EH (cell line): Measurements from ENCODE around the gene SNX14.

Experiments used
- DNase-seq: peaks from one replicate; pipeline ENCODE4 v3.0.0-alpha.2; 2015; ENCODE audit warnings: low read depth

The SNX14 gene

DNA sequence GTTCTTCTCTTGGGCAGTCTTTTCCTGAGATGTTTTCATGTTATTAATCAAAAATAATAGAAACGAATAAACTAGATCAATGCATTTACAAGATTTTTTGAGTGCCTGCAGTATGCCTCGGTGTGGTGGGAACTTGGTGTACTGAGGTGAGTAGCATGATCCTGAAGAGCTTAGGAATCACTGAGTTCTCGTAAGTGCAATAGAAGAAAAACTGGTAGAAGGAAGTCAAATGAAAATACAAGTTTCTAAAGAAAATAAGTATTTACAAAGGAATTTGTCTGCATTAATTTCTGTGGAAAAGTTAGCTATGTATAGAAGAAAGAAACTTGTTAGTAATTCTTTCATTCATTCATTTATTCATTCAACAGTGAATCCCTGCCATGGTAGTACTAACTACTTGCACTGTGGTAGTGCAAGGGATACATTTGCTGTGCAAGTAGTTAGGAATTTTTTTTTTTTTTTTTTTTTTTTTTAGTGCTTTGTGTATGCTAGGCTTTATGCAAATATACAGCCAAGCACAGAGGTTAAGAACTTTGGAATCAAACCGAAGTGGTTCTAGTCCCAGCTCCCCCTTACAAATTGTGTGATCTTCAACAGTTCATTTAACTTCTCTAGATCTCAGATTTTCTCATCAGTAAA is 129.9 kb downstream of the SNX14 start:
- no peak for DNase-seq

DNA sequence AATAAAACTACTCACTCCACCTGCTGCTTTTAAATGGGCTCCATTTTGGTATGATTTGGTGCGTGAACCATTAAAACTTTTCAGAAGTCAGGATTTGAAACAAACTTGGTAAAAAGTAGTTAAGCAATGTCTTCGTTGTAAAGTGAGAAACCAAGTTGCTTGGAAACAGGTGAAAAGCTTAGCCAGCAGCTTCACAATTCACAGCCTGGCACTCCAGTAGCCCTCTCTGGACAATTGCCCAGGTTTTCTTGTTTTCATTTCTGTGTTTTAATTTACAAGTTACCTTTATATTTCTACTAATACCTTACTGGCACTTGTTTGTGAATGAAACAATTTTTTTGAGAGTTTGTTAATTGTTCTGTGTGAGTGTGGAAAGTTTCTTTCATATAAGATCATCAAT is 131.0 kb downstream of the SNX14 start:
- DNase-seq, result no peak

DNA sequence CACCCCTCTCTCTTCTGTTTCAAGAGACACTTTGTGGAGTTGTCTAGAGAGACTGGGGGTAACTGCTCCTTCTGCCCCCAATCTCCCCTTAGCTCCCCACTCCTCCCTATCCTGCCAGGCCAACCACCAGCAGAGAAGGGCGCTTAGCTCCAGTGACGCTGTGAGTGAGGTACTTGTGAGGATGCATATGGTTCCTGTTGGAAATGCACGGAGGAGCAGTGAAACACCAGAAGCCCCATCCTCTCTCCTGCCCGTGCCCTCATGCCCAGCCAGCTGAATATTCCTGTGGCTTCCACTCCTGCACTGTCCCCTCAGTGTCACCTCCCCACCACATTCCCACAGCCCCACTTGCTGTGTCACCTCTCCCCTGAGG is 131.9 kb downstream of the SNX14 start:
- no peak for DNase-seq

DNA sequence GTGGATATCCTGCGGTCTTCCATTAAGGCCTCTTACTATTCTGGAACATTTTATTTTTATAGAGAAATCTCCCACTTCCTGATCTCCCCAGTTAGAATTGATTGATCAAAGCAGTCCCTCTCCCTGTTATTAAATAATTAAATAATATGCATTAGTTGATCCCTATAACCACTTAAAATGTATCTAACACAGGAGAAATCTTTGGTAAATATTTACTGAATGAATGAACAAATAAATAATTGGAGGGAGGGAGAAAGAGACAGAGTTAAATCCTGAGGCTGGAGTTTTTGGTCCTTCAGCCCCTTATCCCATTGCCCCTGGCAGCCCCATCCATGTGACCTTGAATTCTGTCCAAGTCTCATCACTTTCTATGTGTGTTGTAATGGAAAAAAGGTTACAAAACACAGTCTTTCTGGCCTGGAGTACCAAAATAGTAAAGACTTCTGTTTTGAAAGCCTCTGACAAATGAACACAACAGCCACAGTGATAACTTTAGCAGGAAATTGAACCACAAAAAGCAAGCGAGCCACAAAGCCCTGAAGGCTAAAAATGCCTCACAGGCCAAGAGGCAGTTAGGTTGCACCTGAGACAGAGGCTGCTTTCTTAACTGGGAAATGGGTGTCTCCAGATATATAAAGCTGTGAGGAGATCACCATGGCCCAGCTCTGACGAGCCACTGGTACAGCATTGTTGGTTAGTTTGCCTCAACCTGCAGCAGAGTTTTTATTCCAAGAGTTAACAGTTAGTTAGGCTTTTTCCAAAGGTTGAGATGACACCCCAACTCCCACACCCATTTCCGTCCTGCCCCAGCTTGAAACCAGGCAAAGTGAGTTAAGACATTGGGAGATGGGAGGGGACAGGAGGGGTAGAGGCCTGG is 132.5 kb downstream of the SNX14 start:
- peak; percentile 68 for DNase-seq

DNA sequence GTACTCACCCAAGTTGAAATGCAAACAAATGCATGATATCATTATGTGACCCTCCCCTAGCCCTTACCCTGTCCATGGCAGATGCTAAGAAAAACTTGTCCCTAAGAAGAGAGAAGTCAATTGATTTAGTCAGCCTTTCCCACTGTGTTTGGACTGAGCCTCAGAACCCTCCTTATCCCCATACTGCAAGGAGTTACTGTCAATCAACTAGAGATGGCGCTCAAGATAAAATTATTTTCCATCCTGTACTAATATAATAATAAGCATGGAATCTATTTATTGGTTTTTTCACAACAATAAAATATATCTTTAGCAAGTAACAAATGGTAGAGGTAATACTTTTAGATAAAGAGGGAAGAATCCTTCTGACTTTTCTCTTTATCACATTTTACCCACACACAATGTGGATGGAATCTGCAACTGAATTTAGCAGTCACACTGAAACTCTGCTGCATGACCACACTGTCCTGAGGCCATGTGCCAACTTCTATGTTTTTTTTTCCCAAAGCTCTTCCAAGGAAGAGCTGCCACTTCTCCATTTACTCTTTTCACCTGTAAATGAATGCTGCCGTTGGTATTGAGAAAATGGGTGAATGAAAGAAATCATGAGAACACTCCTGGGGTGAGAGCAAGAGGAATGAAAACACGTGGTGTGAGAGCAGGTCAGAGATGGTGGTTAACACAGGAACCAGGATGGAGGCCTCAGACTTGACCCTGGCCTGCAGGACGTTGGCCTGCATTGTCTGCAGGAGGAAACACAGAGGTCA is 133.3 kb downstream of the SNX14 start:
- DNase-seq, result peak; percentile 48

DNA sequence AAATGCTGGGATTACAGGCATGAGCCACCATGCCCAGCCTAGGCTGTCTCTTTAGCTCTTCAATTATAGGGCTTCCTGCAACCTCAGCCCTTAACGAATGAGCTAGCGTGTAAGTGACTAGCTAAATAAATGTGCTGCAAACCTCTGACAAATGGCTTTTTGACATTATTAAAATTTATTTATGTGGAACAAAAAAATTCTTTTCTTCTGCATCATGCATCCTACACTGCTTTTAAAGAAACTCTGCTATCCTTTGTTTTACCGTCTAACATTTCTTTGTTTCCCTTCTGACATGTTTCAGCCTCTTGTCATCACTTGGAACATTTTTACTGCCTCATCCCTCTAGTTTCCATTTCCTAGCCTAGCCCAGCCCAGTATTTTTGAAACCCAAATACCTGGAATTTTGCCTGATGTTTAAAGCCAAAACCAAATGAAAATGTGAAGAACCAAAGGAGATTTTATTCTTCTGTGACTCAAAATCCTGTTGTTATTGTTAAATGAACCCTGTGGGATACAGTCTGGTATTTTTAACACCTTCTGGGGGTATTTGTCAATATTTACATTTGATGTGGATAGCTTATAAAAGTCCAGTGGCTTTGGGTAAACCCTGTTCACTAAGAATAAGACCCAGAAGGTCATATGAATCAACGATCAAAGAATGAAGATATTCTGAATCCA is 134.3 kb downstream of the SNX14 start:
- DNase-seq, result peak; percentile 95

DNA sequence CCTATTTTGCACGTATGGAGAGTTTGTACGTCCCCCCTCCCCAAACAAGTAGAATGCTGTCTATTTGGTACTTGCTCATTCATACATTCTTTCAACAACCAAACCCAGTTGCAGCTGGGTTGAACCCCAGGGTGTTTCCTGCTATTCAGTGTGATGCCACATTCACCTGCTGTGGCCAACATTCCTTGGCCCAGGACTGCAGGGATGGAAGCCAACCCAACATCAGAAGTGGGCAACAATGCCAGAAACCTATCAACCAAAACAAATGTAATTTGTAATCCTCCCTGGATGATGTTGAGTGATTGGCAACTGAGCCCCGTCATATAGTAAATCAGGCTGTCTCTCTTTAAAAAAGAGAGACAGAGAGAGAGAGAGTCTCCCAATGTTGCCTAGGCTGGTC is 134.9 kb downstream of the SNX14 start:
- no peak for DNase-seq

DNA sequence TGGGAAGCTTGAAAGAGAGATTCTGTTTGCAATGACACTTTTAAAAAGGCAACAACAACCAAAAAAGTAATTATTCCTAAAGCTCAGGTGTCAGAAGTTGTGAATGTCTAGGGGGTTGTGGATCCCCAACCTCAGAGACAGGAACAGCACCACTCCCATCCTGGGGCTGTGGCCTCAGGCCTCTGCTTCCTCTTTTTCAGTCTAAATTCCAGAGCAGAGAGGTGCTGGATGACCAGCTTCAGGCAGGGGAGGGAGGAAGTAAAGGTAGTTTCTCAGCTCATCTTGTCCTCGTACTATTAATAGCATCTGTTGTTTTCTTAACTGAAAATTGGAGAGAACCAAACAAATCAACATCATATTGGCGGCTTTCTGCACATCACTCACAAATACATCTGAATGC is 135.5 kb downstream of the SNX14 start:
- DNase-seq, result no peak

DNA sequence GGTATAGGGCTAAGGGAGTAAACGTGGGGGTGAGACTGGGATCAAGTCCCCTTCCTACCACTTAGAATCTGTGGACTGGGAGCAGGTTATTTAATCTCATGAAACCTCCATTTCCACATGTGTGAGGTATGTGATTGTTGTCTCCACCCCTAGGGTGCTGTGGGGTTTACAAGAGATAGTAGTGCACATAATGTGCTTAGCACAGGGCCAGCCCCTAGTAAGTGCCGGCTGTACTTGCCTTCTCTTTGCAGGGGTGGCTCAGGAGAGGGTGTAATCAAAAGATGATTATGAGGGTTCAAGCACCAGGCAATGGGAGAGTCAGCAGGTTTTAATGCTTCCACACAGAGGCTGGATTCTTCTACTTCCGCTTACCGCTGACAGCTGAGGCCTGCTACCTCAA is 136.9 kb downstream of the SNX14 start:
- peak; percentile 11 for DNase-seq
